Caco-2 (cell line): ENCODE data around the gene RERE. TPM values are rescaled to one million over a fixed set of nuclear protein-coding genes. Genes with fewer than 3 reads are reported as not detected.

ENCODE experiments used
- BruUV-seq: library from RNA; stranded (reverse); fragments of 400-500 nt; replicated peaks from 2 replicates; lab custom pipeline; 2021; lab: Mats Ljungman, UMichigan
- CTCF ChIA-PET: fragments of 300-600 bp; sonication (Branson Sonifier 250); formaldehyde crosslinking; loops from one replicate; lab custom pipeline; 2022; ENCODE audit warnings: antibody characterized with exemption; lab: Charles Lee
- POLR2A ChIA-PET: fragments of 300-600 bp; sonication (Branson Sonifier 250); formaldehyde crosslinking; loops from one replicate; lab custom pipeline; 2022; ENCODE audit warnings: antibody characterized with exemption; lab: Charles Lee
- DNase-seq, 2 experiments: peaks; one replicate each; pipeline versions ENCODE4 v3.0.0 to v3.0.0-alpha.2; 2020 to 2022
- H3K27me3 ChIP-seq: replicated peaks from 2 replicates; pipeline ENCODE4 v1.6.0; 2011; ENCODE audit warnings: low read length; ENCODE audit not compliant: control insufficient read depth, insufficient read depth
- H3K36me3 ChIP-seq: 2 replicates; pipeline ENCODE4 v1.5.1; 2011; ENCODE audit warnings: low read length; ENCODE audit not compliant: control insufficient read depth, insufficient read depth
- H3K4me1 ChIP-seq: fragments of 250-450 bp; sonication (Bioruptor Pico); 2 replicates; pipeline ENCODE4 v1.5.1; 2020; ENCODE audit warnings: mild to moderate bottlenecking
- H3K4me3 ChIP-seq: 2 replicates; pipeline ENCODE4 v1.5.1; 2011; ENCODE audit warnings: low read depth, mild to moderate bottlenecking, control low read depth, low read length
- H3K9me3 ChIP-seq: fragments of 250-450 bp; sonication (Bioruptor Pico); 2 replicates; pipeline ENCODE4 v1.5.1; 2020; ENCODE audit warnings: mild to moderate bottlenecking, moderate library complexity
- H3K27ac Mint-ChIP-seq: one replicate; pipeline ENCODE4 v1.8.0; 2022; ENCODE audit warnings: mixed read lengths; ENCODE audit not compliant: unreplicated experiment
- H3K27me3 Mint-ChIP-seq: one replicate; pipeline ENCODE4 v1.8.0; 2022; ENCODE audit warnings: mixed read lengths; ENCODE audit not compliant: insufficient read depth, unreplicated experiment
- H3K36me3 Mint-ChIP-seq: one replicate; pipeline ENCODE4 v1.8.0; 2022; ENCODE audit warnings: mild to moderate bottlenecking, mixed read lengths; ENCODE audit not compliant: insufficient read depth, unreplicated experiment
- H3K4me1 Mint-ChIP-seq: one replicate; pipeline ENCODE4 v1.8.0; 2022; ENCODE audit warnings: low read depth, mixed read lengths; ENCODE audit not compliant: unreplicated experiment
- H3K4me3 Mint-ChIP-seq: one replicate; pipeline ENCODE4 v1.8.0; 2022; ENCODE audit warnings: mild to moderate bottlenecking, moderate library complexity, mixed read lengths; ENCODE audit not compliant: unreplicated experiment
- H3K9me3 Mint-ChIP-seq: one replicate; pipeline ENCODE4 v1.8.0; 2022; ENCODE audit warnings: mixed read lengths; ENCODE audit not compliant: unreplicated experiment
- intact Hi-C: fragments of 100-400 bp; cut with micrococcal nuclease; formaldehyde crosslinking; loops from one replicate; pipeline ENCODE4 v1.10.0; 2022; ENCODE audit not compliant: unreplicated experiment
- total RNA-seq: library from RNA; stranded (reverse); gene quantifications from 2 replicates; pipeline ENCODE4 v1.2.3, GENCODE V29; 2022
- TF ChIP-seq, protein P1 (sequence below), 2 experiments: fragments of 200-600 bp in 1 of 2; IDR thresholded peaks; 1 replicate in 1 of 2; 2 replicates in 1 of 2; pipeline versions ENCODE4 v1.5.1 to v1.8.0; 2011 to 2022; ENCODE audit warnings: antibody characterized with exemption in 1 of 2, control low read depth in 1 of 2, inconsistent platforms in 1 of 2, low read depth in 1 of 2, low read length in 1 of 2, mild to moderate bottlenecking in 1 of 2, moderate library complexity in 1 of 2; ENCODE audit not compliant: insufficient read depth in 1 of 2, severe bottlenecking in 1 of 2, unreplicated experiment in 1 of 2

Gene RERE
- total RNA-seq, 1 experiment from 2014 or later: 85.2 TPM

- no peaks in the 10 kb centered on the region for H3K9me3 ChIP-seq
- no peaks in the 10 kb centered on the region for H3K27me3 ChIP-seq
- DNase-seq: no peak
- intact Hi-C loops: no loop called here
- Mint-ChIP-seq H3K9me3 (no peaks in the 10 kb centered on the region), H3K4me1 (no peaks in the 10 kb centered on the region), H3K36me3 (peaks cover 33% of the 10 kb centered on the region), H3K4me3 (no peak overlapping the region), H3K27ac (no peak overlapping the region), H3K27me3 (no peaks in the 10 kb centered on the region)
- H3K4me3 ChIP-seq: no peak overlapping the region
- peaks cover 3% of the 10 kb centered on the region; the same call in 1 of the 2 replicates for H3K36me3 ChIP-seq
- peaks cover 4% of the 10 kb centered on the region; the same call in 1 of the 2 replicates for H3K4me1 ChIP-seq
- ChIA-PET CTCF (no interaction called here), POLR2A (no interaction called here)
- TF ChIP-seq, protein P1, sequence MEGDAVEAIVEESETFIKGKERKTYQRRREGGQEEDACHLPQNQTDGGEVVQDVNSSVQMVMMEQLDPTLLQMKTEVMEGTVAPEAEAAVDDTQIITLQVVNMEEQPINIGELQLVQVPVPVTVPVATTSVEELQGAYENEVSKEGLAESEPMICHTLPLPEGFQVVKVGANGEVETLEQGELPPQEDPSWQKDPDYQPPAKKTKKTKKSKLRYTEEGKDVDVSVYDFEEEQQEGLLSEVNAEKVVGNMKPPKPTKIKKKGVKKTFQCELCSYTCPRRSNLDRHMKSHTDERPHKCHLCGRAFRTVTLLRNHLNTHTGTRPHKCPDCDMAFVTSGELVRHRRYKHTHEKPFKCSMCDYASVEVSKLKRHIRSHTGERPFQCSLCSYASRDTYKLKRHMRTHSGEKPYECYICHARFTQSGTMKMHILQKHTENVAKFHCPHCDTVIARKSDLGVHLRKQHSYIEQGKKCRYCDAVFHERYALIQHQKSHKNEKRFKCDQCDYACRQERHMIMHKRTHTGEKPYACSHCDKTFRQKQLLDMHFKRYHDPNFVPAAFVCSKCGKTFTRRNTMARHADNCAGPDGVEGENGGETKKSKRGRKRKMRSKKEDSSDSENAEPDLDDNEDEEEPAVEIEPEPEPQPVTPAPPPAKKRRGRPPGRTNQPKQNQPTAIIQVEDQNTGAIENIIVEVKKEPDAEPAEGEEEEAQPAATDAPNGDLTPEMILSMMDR (IDR thresholded peaks at IDR 0.05; ENCODE audit: insufficient read depth in 1 of 2, low read depth in 1 of 2, low read length in 1 of 2, severe bottlenecking in 1 of 2, unreplicated experiment in 1 of 2): no peak
- no TSS peak for BruUV-seq
Measured at GRCh38 chr1:8371372-8371991, 446.0 kb downstream of the RERE start.

DNA sequence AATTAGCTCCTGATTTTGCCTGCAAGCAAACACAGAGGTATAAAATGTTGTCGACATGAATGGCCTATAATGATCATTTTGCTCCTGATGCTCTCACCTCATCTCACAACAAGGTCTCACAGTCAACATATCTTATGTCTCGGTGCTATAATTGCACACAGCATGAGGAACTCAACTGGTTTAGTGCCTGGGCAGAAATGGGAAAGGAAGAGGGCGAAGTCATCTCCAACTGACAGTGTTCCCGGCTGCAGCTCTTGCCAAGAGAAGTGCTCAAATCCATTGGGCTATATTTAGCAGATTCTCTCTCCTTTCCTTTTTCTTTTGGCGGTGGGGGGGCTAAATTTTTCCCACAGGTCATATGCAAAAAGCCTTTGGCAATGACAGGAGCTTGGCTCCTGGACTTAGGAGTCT, 446.5 kb downstream of the RERE start:
- DNase-seq: no peak
- TF ChIP-seq, protein P1 (IDR thresholded peaks at IDR 0.05; ENCODE audit: insufficient read depth in 1 of 2, low read depth in 1 of 2, low read length in 1 of 2, severe bottlenecking in 1 of 2, unreplicated experiment in 1 of 2): no peak
- H3K4me1 Mint-ChIP-seq: no peaks in the 10 kb centered on the region
- Histone ChIP-seq H3K27me3 (no peaks in the 10 kb centered on the region), H3K4me3 (no peak overlapping the region), H3K36me3 (peaks cover 3% of the 10 kb centered on the region; the same call in 1 of the 2 replicates), H3K9me3 (no peaks in the 10 kb centered on the region), H3K4me1 (peaks cover 4% of the 10 kb centered on the region; the same call in 1 of the 2 replicates)
- CTCF ChIA-PET: no interaction called here
- H3K36me3 Mint-ChIP-seq: peaks cover 33% of the 10 kb centered on the region
- POLR2A ChIA-PET: no interaction called here
- H3K27ac Mint-ChIP-seq: no peak overlapping the region
- H3K27me3 Mint-ChIP-seq: no peaks in the 10 kb centered on the region
- intact Hi-C loops: no loop called here
- BruUV-seq: no TSS peak
- H3K9me3 Mint-ChIP-seq: no peaks in the 10 kb centered on the region
- no peak overlapping the region for H3K4me3 Mint-ChIP-seq

- ChIA-PET POLR2A (no interaction called here), CTCF (no interaction called here)
- Histone ChIP-seq H3K4me3 (no peak overlapping the region), H3K36me3 (peaks cover 3% of the 10 kb centered on the region; the same call in 1 of the 2 replicates), H3K9me3 (no peaks in the 10 kb centered on the region), H3K27me3 (no peaks in the 10 kb centered on the region), H3K4me1 (peaks cover 4% of the 10 kb centered on the region; the same call in 1 of the 2 replicates)
- Mint-ChIP-seq H3K36me3 (peaks cover 30% of the 10 kb centered on the region), H3K27ac (no peak overlapping the region), H3K9me3 (no peaks in the 10 kb centered on the region), H3K27me3 (no peaks in the 10 kb centered on the region), H3K4me1 (no peaks in the 10 kb centered on the region), H3K4me3 (no peak overlapping the region)
- TF ChIP-seq, protein P1 (IDR thresholded peaks at IDR 0.05; ENCODE audit: insufficient read depth in 1 of 2, low read depth in 1 of 2, low read length in 1 of 2, severe bottlenecking in 1 of 2, unreplicated experiment in 1 of 2): no peak
- BruUV-seq: no TSS peak
- DNase-seq: no peak
- intact Hi-C loops: no loop called here
Measured at GRCh38 chr1:8370046-8370881, 447.2 kb downstream of the RERE start.
